SU-DHL-6 (cell line): ENCODE data around the gene ZNF175.

ENCODE experiments used
- H2AFZ ChIP-seq: fragments of 200-600 bp; sonication (generic); 2 replicates; pipeline ENCODE4 v1.6.1; 2014; ENCODE audit warnings: low read depth, mild to moderate bottlenecking, moderate library complexity, mixed read lengths, antibody characterized with exemption, low read length; ENCODE audit not compliant: severe bottlenecking
- H3F3A ChIP-seq: fragments of 200-600 bp; shearing (Covaris generic); 2 replicates; pipeline ENCODE4 v1.6.0; 2016; ENCODE audit warnings: antibody characterized with exemption, mild to moderate bottlenecking; ENCODE audit not compliant: insufficient read depth
- H3K27ac ChIP-seq: fragments of 200-600 bp; sonication (generic); 2 replicates; pipeline ENCODE4 v1.5.1; 2016; ENCODE audit warnings: low read depth, mild to moderate bottlenecking, low read length, moderate library complexity, mixed read lengths
- H3K27me3 ChIP-seq: fragments of 200-600 bp; sonication (generic), shearing (Covaris generic); 2 replicates; pipeline ENCODE4 v1.6.0; 2014; ENCODE audit warnings: mild to moderate bottlenecking, low read length
- H3K36me3 ChIP-seq: fragments of 200-600 bp; sonication (generic); 2 replicates; pipeline ENCODE4 v1.6.1; 2014; ENCODE audit warnings: mild to moderate bottlenecking, low read length, mixed read lengths
- H3K4me2 ChIP-seq: fragments of 300-600, 200-600 bp; shearing (Covaris generic), sonication (generic); 2 replicates; pipeline ENCODE4 v1.6.0; 2014; ENCODE audit warnings: low read length, low read depth, mild to moderate bottlenecking; ENCODE audit not compliant: poor library complexity, severe bottlenecking
- H3K4me3 ChIP-seq: fragments of 200-600 bp; sonication (generic); 2 replicates; pipeline ENCODE4 v1.5.1; 2014; ENCODE audit warnings: antibody characterized with exemption, low read length, mild to moderate bottlenecking, mixed read lengths; ENCODE audit not compliant: insufficient read depth, poor library complexity, severe bottlenecking
- H3K79me2 ChIP-seq: fragments of 200-600 bp; sonication (generic); 2 replicates; pipeline ENCODE4 v1.6.1; 2014; ENCODE audit warnings: mild to moderate bottlenecking, low read length, moderate library complexity; ENCODE audit not compliant: insufficient read depth
- H3K9ac ChIP-seq: fragments of 200-600 bp; sonication (generic); 2 replicates; pipeline ENCODE4 v1.7.0; 2014; ENCODE audit warnings: mild to moderate bottlenecking, low read length
- H3K9me2 ChIP-seq: fragments of 200-600 bp; sonication (generic); replicated peaks from 2 replicates; pipeline ENCODE4 v1.6.1; 2014; ENCODE audit warnings: low read length; ENCODE audit not compliant: insufficient read depth
- H3K9me3 ChIP-seq: fragments of 200-600 bp; sonication (generic); 2 replicates; pipeline ENCODE4 v1.6.1; 2014; ENCODE audit warnings: low read length, mixed read lengths; ENCODE audit not compliant: insufficient read depth
- H4K20me1 ChIP-seq: fragments of 200-600 bp; sonication (generic); 2 replicates; pipeline ENCODE4 v1.6.1; 2014; ENCODE audit warnings: low read depth, mild to moderate bottlenecking, antibody characterized with exemption, low read length, moderate library complexity, mixed read lengths
- EZH2phosphoT487 ChIP-seq: fragments of 200-600 bp; sonication (generic), shearing (Covaris generic); conservative IDR thresholded peaks from 2 replicates; pipeline ENCODE4 v1.6.1; 2018; ENCODE audit warnings: mild to moderate bottlenecking, antibody characterized with exemption, low read length, moderate library complexity, mixed read lengths
- TF ChIP-seq, protein P1 (sequence below): fragments of 200-600 bp; sonication (generic); IDR thresholded peaks from one replicate; pipeline ENCODE4 v1.5.1; 2017; ENCODE audit warnings: antibody characterized with exemption, mild to moderate bottlenecking, low read length, moderate library complexity; ENCODE audit not compliant: insufficient read depth, poor library complexity, severe bottlenecking

Gene ZNF175

DNA sequence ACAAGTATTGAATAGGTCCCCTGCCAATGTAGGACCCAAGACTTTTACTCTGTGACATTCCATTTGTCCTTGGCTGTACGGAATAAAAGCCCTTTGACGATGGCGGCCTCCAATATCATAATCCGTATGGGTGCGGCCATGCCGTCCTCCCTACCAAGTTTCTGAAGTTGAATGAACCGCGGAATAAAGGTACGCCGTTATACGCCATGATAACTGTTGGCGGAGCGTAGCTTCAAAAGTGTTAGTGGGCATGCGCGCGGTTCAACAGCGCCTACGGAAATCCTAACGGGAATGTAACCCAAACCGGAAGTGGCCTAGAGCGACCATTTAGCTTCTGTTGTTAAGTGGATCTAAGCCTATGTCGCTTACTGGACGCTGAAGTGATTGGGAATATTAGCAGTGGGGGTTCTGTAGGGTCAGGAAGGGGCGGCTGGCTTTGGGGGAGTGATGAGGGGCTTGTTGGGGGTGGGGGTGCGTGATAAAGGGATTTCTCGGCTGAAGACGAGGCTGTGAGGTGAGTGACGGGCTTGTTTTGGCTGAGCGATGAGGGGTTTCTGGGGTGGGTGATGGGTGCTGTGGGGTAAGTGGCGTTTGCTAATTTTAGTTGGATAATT, at the start of gene ZNF175:
Gene ZNF175 (plus strand): TSS at position 322 of the 614 bp plus-strand sequence. CDS start 2,047 bp downstream, outside the sequence.
- no peak within 1 kb of the TSS for H2AFZ ChIP-seq
- H3K9me3 ChIP-seq = no peaks in the 10 kb centered on the region
- H3K9ac ChIP-seq = no peak within 1 kb of the TSS
- H4K20me1 ChIP-seq = no peaks in the 10 kb centered on the region
- no peak within 1 kb of the TSS for H3K4me3 ChIP-seq
- H3K9me2 ChIP-seq = no peaks in the 10 kb centered on the region
- TF ChIP-seq EZH2phosphoT487 = no peak
- TF ChIP-seq, protein P1, sequence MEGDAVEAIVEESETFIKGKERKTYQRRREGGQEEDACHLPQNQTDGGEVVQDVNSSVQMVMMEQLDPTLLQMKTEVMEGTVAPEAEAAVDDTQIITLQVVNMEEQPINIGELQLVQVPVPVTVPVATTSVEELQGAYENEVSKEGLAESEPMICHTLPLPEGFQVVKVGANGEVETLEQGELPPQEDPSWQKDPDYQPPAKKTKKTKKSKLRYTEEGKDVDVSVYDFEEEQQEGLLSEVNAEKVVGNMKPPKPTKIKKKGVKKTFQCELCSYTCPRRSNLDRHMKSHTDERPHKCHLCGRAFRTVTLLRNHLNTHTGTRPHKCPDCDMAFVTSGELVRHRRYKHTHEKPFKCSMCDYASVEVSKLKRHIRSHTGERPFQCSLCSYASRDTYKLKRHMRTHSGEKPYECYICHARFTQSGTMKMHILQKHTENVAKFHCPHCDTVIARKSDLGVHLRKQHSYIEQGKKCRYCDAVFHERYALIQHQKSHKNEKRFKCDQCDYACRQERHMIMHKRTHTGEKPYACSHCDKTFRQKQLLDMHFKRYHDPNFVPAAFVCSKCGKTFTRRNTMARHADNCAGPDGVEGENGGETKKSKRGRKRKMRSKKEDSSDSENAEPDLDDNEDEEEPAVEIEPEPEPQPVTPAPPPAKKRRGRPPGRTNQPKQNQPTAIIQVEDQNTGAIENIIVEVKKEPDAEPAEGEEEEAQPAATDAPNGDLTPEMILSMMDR = no peak
- H3K79me2 ChIP-seq = no peaks in the 10 kb centered on the region
- no peaks in the 10 kb centered on the region for H3K27me3 ChIP-seq
- no peaks in the 10 kb centered on the region for H3K36me3 ChIP-seq
- no peak within 1 kb of the TSS for H3K4me2 ChIP-seq
- no peaks in the 10 kb centered on the region for H3F3A ChIP-seq
- H3K27ac ChIP-seq = no peak within 1 kb of the TSS

DNA sequence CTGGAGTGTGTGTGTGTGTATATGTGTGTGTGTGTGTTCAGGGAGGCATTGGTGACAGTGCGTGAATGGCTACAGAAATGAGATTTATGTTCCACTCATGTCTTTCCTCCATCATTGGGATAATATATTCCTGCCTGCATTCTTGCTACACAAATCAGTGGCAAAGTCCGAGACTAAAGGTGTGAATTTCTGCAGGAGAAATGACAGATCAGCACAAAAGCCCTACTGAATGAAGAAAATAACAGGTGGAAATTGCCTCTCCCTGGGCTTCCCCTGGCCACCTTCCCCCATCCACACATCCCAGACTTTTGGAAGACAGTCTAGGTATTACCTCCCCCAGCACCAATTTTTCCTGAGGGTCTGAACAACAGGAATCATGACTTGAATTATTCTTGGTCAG, 49.7 kb upstream of the ZNF175 start:
- Histone ChIP-seq H3K9me3 (no peaks in the 10 kb centered on the region), H3K9ac (no peak overlapping the region), H3K36me3 (no peaks in the 10 kb centered on the region), H2AFZ (no peak overlapping the region), H3K27ac (no peak overlapping the region), H3F3A (no peaks in the 10 kb centered on the region), H3K27me3 (no peaks in the 10 kb centered on the region), H3K9me2 (no peaks in the 10 kb centered on the region), H3K4me2 (no peak overlapping the region), H4K20me1 (no peaks in the 10 kb centered on the region), H3K4me3 (no peak overlapping the region), H3K79me2 (no peaks in the 10 kb centered on the region)
- TF ChIP-seq, protein P1 = no peak
- TF ChIP-seq EZH2phosphoT487 = no peak

DNA sequence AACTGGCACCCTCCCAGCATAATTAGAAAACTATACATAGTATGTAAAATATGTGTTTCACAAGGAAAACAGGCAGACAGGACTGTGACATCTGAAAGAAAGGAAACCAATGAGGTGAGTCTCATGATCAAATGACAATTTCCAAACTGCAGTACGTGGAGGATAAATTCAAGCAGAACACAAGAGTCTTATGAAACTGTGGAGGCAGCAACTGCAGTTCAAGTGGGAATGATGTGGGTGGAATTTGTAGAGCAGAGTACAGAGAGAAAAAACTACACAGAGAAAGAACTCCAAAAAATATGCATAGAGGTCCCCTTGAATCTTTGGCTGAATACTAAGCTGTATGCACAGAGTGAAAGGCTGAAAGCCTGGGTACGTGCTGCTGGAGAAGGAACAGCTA, 49.3 kb upstream of the ZNF175 start:
- H4K20me1 ChIP-seq = no peaks in the 10 kb centered on the region
- H3K27me3 ChIP-seq = no peaks in the 10 kb centered on the region
- H3F3A ChIP-seq = no peaks in the 10 kb centered on the region
- no peaks in the 10 kb centered on the region for H3K79me2 ChIP-seq
- H2AFZ ChIP-seq = no peak overlapping the region
- no peak overlapping the region for H3K27ac ChIP-seq
- H3K4me3 ChIP-seq = no peak overlapping the region
- no peak for TF ChIP-seq EZH2phosphoT487
- TF ChIP-seq, protein P1 = no peak
- no peaks in the 10 kb centered on the region for H3K9me2 ChIP-seq
- no peaks in the 10 kb centered on the region for H3K9me3 ChIP-seq
- H3K36me3 ChIP-seq = no peaks in the 10 kb centered on the region
- H3K9ac ChIP-seq = no peak overlapping the region
- no peak overlapping the region for H3K4me2 ChIP-seq
